Measurements from ENCODE around the gene GRAMD1A.
A peak's percentile ranks its signal among the peaks of the same experiment; 100 is the strongest.
"Not testable (repeated sequence)": the region's sequence is repeated elsewhere in the genome, so short reads cannot be mapped to it uniquely, and the experiment has no call there.

GRAMD1A gene

GRCh38 chr19:35004517-35005255, 4.6 kb downstream of the GRAMD1A start:
- H4K20me1 ChIP-seq: peaks cover 56 to 90% (median 88%) of the 10 kb centered on the region in 11 experiments; a peak in 21 of 22 replicates
- peak overlapping the region in 9 of 11 experiments; percentile 31 to 65 (median 45); a peak in 9 of 22 replicates for H3K9ac ChIP-seq
- H3K9me3 ChIP-seq (replicated peaks in 1 of 11): no peaks in the 10 kb centered on the region
- peak overlapping the region in 2 of 11 experiments; percentile 32 to 61; a peak in 3 of 22 replicates for H3K27ac ChIP-seq
- H3K4me2 ChIP-seq: peak overlapping the region in 10 of 11 experiments; percentile 5 to 99 (median 92); a peak in 16 of 22 replicates
- no peaks in the 10 kb centered on the region for H3K27me3 ChIP-seq
- no peak overlapping the region for H3K4me3 ChIP-seq
- H3K4me1 ChIP-seq: peaks cover 39 to 71% (median 48%) of the 10 kb centered on the region in 10 experiments
- no peak for TF ChIP-seq Cebpa-rat (IDR thresholded peaks at IDR 0.05)
- peaks cover 35 to 74% (median 69%) of the 10 kb centered on the region in 11 experiments for H3K36me3 ChIP-seq

DNA sequence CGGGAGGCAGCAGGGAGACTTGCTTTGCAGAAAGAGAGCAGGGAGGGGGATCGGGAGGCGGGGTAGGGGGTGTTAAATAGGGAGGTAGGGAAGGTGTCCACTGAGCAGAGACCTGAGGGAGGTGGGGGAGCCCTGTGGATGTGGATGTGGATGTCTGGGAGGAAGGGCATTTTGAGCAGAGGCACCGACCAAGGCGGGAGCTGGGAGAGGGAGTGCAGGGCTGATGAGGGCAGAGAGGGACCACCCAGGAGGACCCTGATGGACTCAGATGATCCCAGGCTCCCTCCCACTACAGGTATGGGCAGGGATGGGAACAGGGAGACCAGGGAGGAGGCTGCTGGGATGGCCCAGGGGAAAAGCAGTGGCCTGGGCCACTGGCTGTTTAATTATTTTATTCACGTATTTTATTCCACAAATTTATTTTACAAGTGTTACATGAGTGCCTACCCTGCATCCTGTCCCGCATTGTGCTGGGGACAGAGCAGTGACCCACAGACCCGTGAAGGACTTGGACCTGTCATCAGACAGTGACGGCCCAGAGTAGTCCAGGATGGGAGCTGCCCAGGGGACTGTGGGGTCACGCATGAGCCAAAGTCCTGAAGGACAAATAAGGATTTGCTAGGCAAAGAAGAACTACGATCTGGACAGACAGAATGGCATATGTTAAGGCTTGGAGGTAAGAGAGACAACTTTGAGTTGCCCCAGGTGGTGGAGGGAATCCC, 5.3 kb downstream of the GRAMD1A start:
- no peak overlapping the region for H3K27ac ChIP-seq
- H3K4me3 ChIP-seq: no peak overlapping the region
- H3K4me1 ChIP-seq: peaks cover 43 to 78% (median 54%) of the 10 kb centered on the region in 10 experiments
- H3K27me3 ChIP-seq: no peaks in the 10 kb centered on the region
- peaks cover 56 to 98% (median 95%) of the 10 kb centered on the region in 11 experiments; a peak in 21 of 22 replicates for H4K20me1 ChIP-seq
- H3K4me2 ChIP-seq: no peak overlapping the region
- no peak for TF ChIP-seq Cebpa-rat (IDR thresholded peaks at IDR 0.05)
- no peaks in the 10 kb centered on the region for H3K9me3 ChIP-seq (replicated peaks in 1 of 11)
- H3K9ac ChIP-seq: peak overlapping the region in 4 of 11 experiments; percentile 7 to 44 (median 24); a peak in 3 of 22 replicates
- H3K36me3 ChIP-seq: peaks cover 42 to 81% (median 77%) of the 10 kb centered on the region in 11 experiments

DNA sequence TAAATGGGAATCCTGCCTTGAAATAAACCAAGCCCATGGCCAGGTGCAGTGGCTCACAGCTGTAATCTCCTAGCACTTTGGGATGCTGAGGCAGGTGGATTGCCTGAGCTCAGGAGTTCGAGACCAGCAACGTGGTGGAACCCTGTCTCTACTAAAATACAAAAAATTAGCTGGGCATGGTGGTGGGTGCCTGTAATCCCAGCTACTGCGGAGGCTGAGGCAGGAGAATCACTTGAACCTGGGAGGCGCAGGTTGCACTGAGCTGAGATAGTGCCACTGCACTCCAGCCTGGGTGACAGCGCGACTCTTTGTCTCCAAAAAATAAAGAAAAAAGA, 5.9 kb downstream of the GRAMD1A start:
- not testable (repeated sequence) for H3K27ac ChIP-seq; H3K27me3 ChIP-seq; H3K9me3 ChIP-seq (replicated peaks in 1 of 11); H3K4me3 ChIP-seq; H3K4me2 ChIP-seq
- Histone ChIP-seq H4K20me1 (peaks cover 56 to 100% (median 97%) of the 10 kb centered on the region in 11 experiments; a peak in 21 of 22 replicates), H3K36me3 (peaks cover 48 to 87% (median 82%) of the 10 kb centered on the region in 11 experiments), H3K4me1 (peaks cover 49 to 84% (median 60%) of the 10 kb centered on the region in 10 experiments), H3K9ac (peak overlapping the region in 5 of 11 experiments; percentile 7 to 40 (median 16); a peak in 3 of 22 replicates)

- Histone ChIP-seq H3K9ac (peak overlapping the region in 3 of 11 experiments; percentile 16 to 40 (median 18); a peak in 5 of 22 replicates), H4K20me1 (peaks cover 56 to 100% (median 97%) of the 10 kb centered on the region in 11 experiments; a peak in 21 of 22 replicates), H3K9me3 (replicated peaks in 1 of 11) (no peaks in the 10 kb centered on the region), H3K27ac (peak overlapping the region in 2 of 11 experiments; percentile 9 to 18; a peak in 2 of 22 replicates), H3K4me2 (no peak overlapping the region), H3K36me3 (peaks cover 53 to 92% (median 87%) of the 10 kb centered on the region in 11 experiments), H3K27me3 (no peaks in the 10 kb centered on the region), H3K4me3 (no peak overlapping the region), H3K4me1 (peaks cover 51 to 87% (median 63%) of the 10 kb centered on the region in 10 experiments)
- TF ChIP-seq Cebpa-rat (IDR thresholded peaks at IDR 0.05): no peak
These were observed 6.3 kb downstream of the GRAMD1A start for GRCh38 chr19:35006342-35006998.

DNA sequence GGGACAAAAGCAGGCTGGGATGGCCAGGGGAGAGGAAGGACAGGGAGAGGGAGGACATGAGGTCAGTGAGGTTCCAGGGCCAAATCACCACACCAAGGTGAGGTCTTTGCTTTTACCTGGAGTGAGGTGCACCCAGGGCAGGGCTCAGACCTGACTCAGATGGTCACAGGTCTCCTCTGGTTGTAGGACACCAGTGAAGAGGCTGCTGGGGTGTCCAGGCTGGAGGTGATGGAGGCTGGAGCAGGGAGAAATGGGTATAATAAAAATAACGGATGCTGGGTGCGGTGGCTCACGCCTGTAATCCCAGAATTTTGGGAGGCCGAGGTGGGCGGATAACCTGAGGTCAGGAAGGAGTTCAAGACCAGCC, 6.9 kb downstream of the GRAMD1A start:
- peaks cover 51 to 87% (median 63%) of the 10 kb centered on the region in 10 experiments for H3K4me1 ChIP-seq
- TF ChIP-seq Cebpa-rat (IDR thresholded peaks at IDR 0.05): no peak
- H3K9me3 ChIP-seq (replicated peaks in 1 of 11): no peaks in the 10 kb centered on the region
- H3K27me3 ChIP-seq: no peaks in the 10 kb centered on the region
- no peak overlapping the region for H3K4me3 ChIP-seq
- H4K20me1 ChIP-seq: peaks cover 54 to 100% (median 97%) of the 10 kb centered on the region in 11 experiments; a peak in 21 of 22 replicates
- H3K27ac ChIP-seq: peak overlapping the region in 2 of 11 experiments; percentile 9 to 18; a peak in 2 of 22 replicates
- peak overlapping the region in 1 of 11 experiments; percentile 16; a peak in 3 of 22 replicates for H3K9ac ChIP-seq
- peaks cover 56 to 93% (median 90%) of the 10 kb centered on the region in 11 experiments for H3K36me3 ChIP-seq
- no peak overlapping the region for H3K4me2 ChIP-seq

GRCh38 chr19:35007427-35007826, 7.3 kb downstream of the GRAMD1A start:
- Histone ChIP-seq H4K20me1 (peaks cover 49 to 100% (median 92%) of the 10 kb centered on the region in 11 experiments; a peak in 21 of 22 replicates), H3K4me1 (peaks cover 51 to 87% (median 63%) of the 10 kb centered on the region in 10 experiments), H3K36me3 (peaks cover 61 to 94% (median 91%) of the 10 kb centered on the region in 11 experiments)
- H3K9ac ChIP-seq; H3K4me2 ChIP-seq; H3K27me3 ChIP-seq; H3K4me3 ChIP-seq; H3K27ac ChIP-seq; H3K9me3 ChIP-seq (replicated peaks in 1 of 11): not testable (repeated sequence)

DNA sequence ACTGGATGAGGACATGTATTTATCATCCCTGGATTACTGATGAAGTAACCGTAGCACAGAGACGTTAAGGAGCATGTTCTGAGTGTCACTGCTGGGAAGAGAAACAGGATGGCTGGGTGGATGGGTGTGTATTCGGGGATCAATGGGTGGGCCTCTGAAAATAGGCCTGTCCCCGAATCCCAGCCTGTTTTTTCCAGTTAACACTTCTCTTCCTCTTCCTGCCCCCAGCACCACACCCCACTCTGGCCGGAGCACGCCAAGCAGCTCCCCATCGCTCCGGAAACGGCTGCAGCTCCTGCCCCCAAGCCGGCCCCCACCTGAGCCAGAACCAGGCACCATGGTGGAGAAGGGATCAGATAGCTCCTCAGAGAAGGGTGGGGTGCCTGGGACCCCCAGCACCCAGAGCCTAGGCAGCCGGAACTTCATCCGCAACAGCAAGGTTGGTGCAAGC, 8.8 kb downstream of the GRAMD1A start:
- peaks cover 36 to 100% (median 79%) of the 10 kb centered on the region in 11 experiments; a peak in 21 of 22 replicates for H4K20me1 ChIP-seq
- H3K9ac ChIP-seq: peak overlapping the region in 6 of 11 experiments; percentile 21 to 40 (median 33); a peak in 7 of 22 replicates
- no peak overlapping the region for H3K4me3 ChIP-seq
- H3K27ac ChIP-seq: peak overlapping the region in 2 of 11 experiments; percentile 4 to 13; a peak in 1 of 22 replicates
- TF ChIP-seq Cebpa-rat (IDR thresholded peaks at IDR 0.05): no peak
- peaks cover 51 to 87% (median 63%) of the 10 kb centered on the region in 10 experiments for H3K4me1 ChIP-seq
- no peaks in the 10 kb centered on the region for H3K9me3 ChIP-seq (replicated peaks in 1 of 11)
- no peaks in the 10 kb centered on the region for H3K27me3 ChIP-seq
- H3K36me3 ChIP-seq: peaks cover 69 to 99% (median 95%) of the 10 kb centered on the region in 11 experiments
- H3K4me2 ChIP-seq: no peak overlapping the region; a peak in 1 of 22 replicates

Measured in BLaER1 treated with 17β-estradiol and CSF1 and Interleukin-3, amounts not matched to agents 10 nM and 100 nM (cell line).